Suprapubic skin (tissue), 4 donors: ENCODE results near the gene SH3BP5. TPM values are rescaled to one million over a fixed set of nuclear protein-coding genes. Genes with fewer than 3 reads are reported as not detected.

Experiments used
- DNase-seq, 2 donors: peaks; one replicate each; pipeline ENCODE4 v3.0.0-alpha.2; 2019; ENCODE audit warnings: low spot score in 2 of 2
- H3K27ac ChIP-seq: fragments of 200-600 bp; sonication (generic); one replicate; pipeline ENCODE4 v1.5.1; 2019
- H3K27me3 ChIP-seq: fragments of 200-600 bp; sonication (generic); one replicate; pipeline ENCODE4 v1.5.1; 2019
- H3K36me3 ChIP-seq: fragments of 200-600 bp; sonication (generic); one replicate; pipeline ENCODE4 v1.5.1; 2019
- H3K4me1 ChIP-seq: fragments of 200-600 bp; sonication (generic); one replicate; pipeline ENCODE4 v1.5.1; 2019
- H3K4me3 ChIP-seq: fragments of 200-600 bp; sonication (generic); one replicate; pipeline ENCODE4 v1.5.1; 2019; ENCODE audit warnings: mild to moderate bottlenecking
- H3K9me3 ChIP-seq: fragments of 200-600 bp; sonication (generic); one replicate; pipeline ENCODE4 v1.5.1; 2019
- EP300 ChIP-seq: sonication (generic); formaldehyde crosslinking; IDR thresholded peaks from one replicate; pipeline ENCODE4 v1.6.1; 2017; ENCODE audit warnings: antibody characterized with exemption
- POLR2A ChIP-seq, 2 donors: fragments of 450-650 bp; IDR thresholded peaks; one replicate each; pipeline ENCODE4 v1.6.1; 2017; ENCODE audit warnings: antibody characterized with exemption in 2 of 2, mild to moderate bottlenecking in 2 of 2, moderate library complexity in 2 of 2
- POLR2AphosphoS5 ChIP-seq, 3 donors: sonication (generic); formaldehyde crosslinking; IDR thresholded peaks; one replicate each; pipeline ENCODE4 v1.6.1; 2017; ENCODE audit warnings: antibody characterized with exemption in 3 of 3
- WGBS: methylation state at CpG from one replicate; pipeline ENCODE4 v1.1.5; 2018; 5-methylcytosine and 5-hydroxymethylcytosine counted together
- total RNA-seq, 4 donors: library from RNA; depleted of rRNA; stranded (reverse); fragments of >200 nt; gene quantifications; one replicate each; pipeline ENCODE4 v1.1.0, GENCODE V29; 2016
- TF ChIP-seq, protein P1 (sequence below), 2 donors: fragments of 200-600 bp in 1 of 2; fragments of 450-650 bp in 1 of 2; sonication (generic) in 1 of 2; IDR thresholded peaks; one replicate each; pipeline ENCODE4 v1.5.1; 2016 to 2019; ENCODE audit warnings: antibody characterized with exemption in 2 of 2, mild to moderate bottlenecking in 1 of 2, moderate library complexity in 1 of 2

SH3BP5 gene
- total RNA-seq, 4 donors from 2014 or later: 11.2 to 27.0 (median 17.8) TPM

DNA sequence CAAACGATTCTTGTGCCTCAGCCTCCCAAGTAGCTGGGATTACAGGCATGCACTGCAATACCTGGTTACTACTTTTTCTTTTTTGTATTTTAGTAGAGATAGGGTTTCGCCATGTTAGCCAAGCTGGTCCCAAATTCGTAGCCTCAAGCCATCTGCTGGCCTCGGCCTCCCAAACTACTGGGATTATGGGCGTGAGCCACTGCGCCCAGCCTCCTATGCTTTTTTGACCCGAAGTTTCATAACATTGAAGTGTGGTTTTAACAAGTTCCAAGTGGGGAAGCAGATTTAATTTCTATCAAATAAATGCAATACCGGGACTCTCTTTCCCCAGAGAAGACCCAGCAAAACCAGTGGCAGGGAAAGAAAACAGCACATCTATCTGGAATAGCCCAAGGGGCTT is 13.7 kb downstream of the SH3BP5 start:
- peak; percentile 28 to 57 for DNase-seq
- Histone ChIP-seq H3K4me1 (peaks cover 76% of the 10 kb centered on the region), H3K36me3 (no peaks in the 10 kb centered on the region), H3K27ac (peak overlapping the region; percentile 79), H3K9me3 (no peaks in the 10 kb centered on the region), H3K4me3 (no peak overlapping the region), H3K27me3 (no peaks in the 10 kb centered on the region)
- no peak for TF ChIP-seq POLR2AphosphoS5 (IDR thresholded peaks at IDR 0.05)
- TF ChIP-seq, protein P1, sequence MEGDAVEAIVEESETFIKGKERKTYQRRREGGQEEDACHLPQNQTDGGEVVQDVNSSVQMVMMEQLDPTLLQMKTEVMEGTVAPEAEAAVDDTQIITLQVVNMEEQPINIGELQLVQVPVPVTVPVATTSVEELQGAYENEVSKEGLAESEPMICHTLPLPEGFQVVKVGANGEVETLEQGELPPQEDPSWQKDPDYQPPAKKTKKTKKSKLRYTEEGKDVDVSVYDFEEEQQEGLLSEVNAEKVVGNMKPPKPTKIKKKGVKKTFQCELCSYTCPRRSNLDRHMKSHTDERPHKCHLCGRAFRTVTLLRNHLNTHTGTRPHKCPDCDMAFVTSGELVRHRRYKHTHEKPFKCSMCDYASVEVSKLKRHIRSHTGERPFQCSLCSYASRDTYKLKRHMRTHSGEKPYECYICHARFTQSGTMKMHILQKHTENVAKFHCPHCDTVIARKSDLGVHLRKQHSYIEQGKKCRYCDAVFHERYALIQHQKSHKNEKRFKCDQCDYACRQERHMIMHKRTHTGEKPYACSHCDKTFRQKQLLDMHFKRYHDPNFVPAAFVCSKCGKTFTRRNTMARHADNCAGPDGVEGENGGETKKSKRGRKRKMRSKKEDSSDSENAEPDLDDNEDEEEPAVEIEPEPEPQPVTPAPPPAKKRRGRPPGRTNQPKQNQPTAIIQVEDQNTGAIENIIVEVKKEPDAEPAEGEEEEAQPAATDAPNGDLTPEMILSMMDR (IDR thresholded peaks at IDR 0.05): no peak
- 60% methylated on average over 8 of the region's 8 CpGs for WGBS

GRCh38 chr3:15316998-15317435 is 15.4 kb downstream of the SH3BP5 start:
- H3K36me3 ChIP-seq: no peaks in the 10 kb centered on the region
- H3K4me1 ChIP-seq: peaks cover 73% of the 10 kb centered on the region
- H3K4me3 ChIP-seq: no peak overlapping the region
- TF ChIP-seq EP300 (no peak), POLR2AphosphoS5 (IDR thresholded peaks at IDR 0.05) (peak in 1 of 3 donors; percentile 24), POLR2A (IDR thresholded peaks at IDR 0.05) (no peak)
- H3K9me3 ChIP-seq: no peaks in the 10 kb centered on the region
- DNase-seq: peak in 1 of 2 donors; percentile 53
- H3K27ac ChIP-seq: peak overlapping the region; percentile 61
- 73% methylated on average over 5 of the region's 5 CpGs for WGBS
- H3K27me3 ChIP-seq: no peaks in the 10 kb centered on the region

- H3K4me3 ChIP-seq: no peak overlapping the region
- H3K9me3 ChIP-seq: no peaks in the 10 kb centered on the region
- H3K4me1 ChIP-seq: peaks cover 73% of the 10 kb centered on the region
- H3K27ac ChIP-seq: peak overlapping the region; percentile 80
- H3K27me3 ChIP-seq: no peaks in the 10 kb centered on the region
- peak in 1 of 2 donors; percentile 64 for DNase-seq
- TF ChIP-seq POLR2A (IDR thresholded peaks at IDR 0.05) (no peak), EP300 (no peak)
- TF ChIP-seq, protein P1 (IDR thresholded peaks at IDR 0.05): no peak
- 60% methylated on average over 4 of the region's 4 CpGs for WGBS
- no peaks in the 10 kb centered on the region for H3K36me3 ChIP-seq
Observed at GRCh38 chr3:15315003-15315402, 17.4 kb downstream of the SH3BP5 start.

DNA sequence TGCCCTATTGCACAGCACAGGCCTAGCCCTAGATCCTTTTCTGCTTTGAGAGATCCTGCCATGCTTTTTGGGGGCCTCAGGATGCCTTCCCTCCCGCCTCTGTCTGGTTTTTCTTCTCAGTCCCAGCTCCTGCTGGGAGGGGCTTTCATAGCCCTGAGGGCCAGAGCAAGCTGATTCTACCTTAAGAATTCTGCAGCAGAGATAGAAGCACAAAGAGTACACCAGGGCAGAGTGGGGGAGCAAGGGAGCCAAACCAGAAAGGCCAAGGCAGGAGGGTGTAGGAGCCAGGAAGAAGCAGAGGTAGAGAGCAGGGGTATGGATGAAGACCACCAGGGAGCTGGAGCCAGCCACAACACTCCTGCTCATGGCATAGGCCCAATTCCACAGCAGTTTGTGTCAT is 18.1 kb downstream of the SH3BP5 start:
- TF ChIP-seq POLR2A (IDR thresholded peaks at IDR 0.05) (no peak), POLR2AphosphoS5 (IDR thresholded peaks at IDR 0.05) (no peak), EP300 (no peak)
- TF ChIP-seq, protein P1 (IDR thresholded peaks at IDR 0.05): no peak
- H3K9me3 ChIP-seq: no peaks in the 10 kb centered on the region
- H3K27ac ChIP-seq: peak overlapping the region; percentile 80
- no peaks in the 10 kb centered on the region for H3K36me3 ChIP-seq
- H3K27me3 ChIP-seq: no peaks in the 10 kb centered on the region
- WGBS: 94% methylated on average over 1 of the region's 1 CpG
- H3K4me3 ChIP-seq: no peak overlapping the region
- DNase-seq: peak in 1 of 2 donors; percentile 35
- peaks cover 72% of the 10 kb centered on the region for H3K4me1 ChIP-seq

DNA sequence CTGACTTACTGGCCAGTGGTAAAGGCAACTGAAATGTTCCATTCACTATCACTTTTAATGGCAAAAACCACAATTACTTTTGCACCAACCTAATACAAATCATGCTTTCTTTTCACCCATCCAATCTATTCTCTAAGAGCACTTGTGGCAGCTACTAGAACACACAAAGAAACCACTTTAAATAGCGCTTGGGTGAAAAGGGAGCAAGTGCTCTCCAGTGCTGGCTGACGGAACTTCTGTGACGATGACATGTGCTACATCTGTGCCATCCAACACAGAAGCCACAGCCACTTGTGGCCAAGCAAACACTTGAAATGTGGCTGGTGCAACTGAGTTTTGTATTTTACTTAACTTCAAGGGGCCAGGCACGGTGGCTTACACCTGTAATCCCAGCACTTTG is 18.9 kb downstream of the SH3BP5 start:
- 90% methylated on average over 4 of the region's 4 CpGs for WGBS
- Histone ChIP-seq H3K36me3 (no peaks in the 10 kb centered on the region), H3K27ac (no peak overlapping the region), H3K27me3 (no peaks in the 10 kb centered on the region), H3K4me1 (peaks cover 64% of the 10 kb centered on the region), H3K9me3 (no peaks in the 10 kb centered on the region), H3K4me3 (no peak overlapping the region)
- no peak for TF ChIP-seq EP300
- TF ChIP-seq, protein P1 (IDR thresholded peaks at IDR 0.05): no peak
- TF ChIP-seq POLR2AphosphoS5 (IDR thresholded peaks at IDR 0.05): no peak
- no peak for TF ChIP-seq POLR2A (IDR thresholded peaks at IDR 0.05)
- DNase-seq: no peak

- H3K27me3 ChIP-seq: no peaks in the 10 kb centered on the region
- no peak for DNase-seq
- H3K4me3 ChIP-seq: no peak overlapping the region
- no peak for TF ChIP-seq POLR2AphosphoS5 (IDR thresholded peaks at IDR 0.05)
- TF ChIP-seq EP300: no peak
- TF ChIP-seq, protein P1 (IDR thresholded peaks at IDR 0.05): no peak
- no peak for TF ChIP-seq POLR2A (IDR thresholded peaks at IDR 0.05)
- no peak overlapping the region for H3K27ac ChIP-seq
- no peaks in the 10 kb centered on the region for H3K36me3 ChIP-seq
- H3K9me3 ChIP-seq: no peaks in the 10 kb centered on the region
- WGBS: 89% methylated on average over 2 of the region's 2 CpGs
- H3K4me1 ChIP-seq: peaks cover 58% of the 10 kb centered on the region
Observed at GRCh38 chr3:15312550-15312949, 19.8 kb downstream of the SH3BP5 start.
